Endothelial cell (in vitro differentiated cells): Measurements from ENCODE around the gene KIF6. TPM values are rescaled to one million over a fixed set of nuclear protein-coding genes. Genes with fewer than 3 reads are reported as not detected.

Experiments
- DNase-seq: peaks from one replicate; pipeline ENCODE4 v3.0.0; 2021; ENCODE audit warnings: low spot score
- H3K27ac Mint-ChIP-seq: one replicate; pipeline ENCODE4 v1.8.0; 2021; ENCODE audit warnings: mixed read lengths, inconsistent platforms; ENCODE audit not compliant: unreplicated experiment
- H3K27me3 Mint-ChIP-seq: one replicate; pipeline ENCODE4 v1.8.0; 2021; ENCODE audit warnings: mild to moderate bottlenecking, moderate library complexity, mixed read lengths, inconsistent platforms; ENCODE audit not compliant: unreplicated experiment
- H3K36me3 Mint-ChIP-seq: one replicate; pipeline ENCODE4 v1.8.0; 2021; ENCODE audit warnings: mild to moderate bottlenecking, low read depth, mixed read lengths, inconsistent platforms; ENCODE audit not compliant: unreplicated experiment
- H3K4me1 Mint-ChIP-seq: one replicate; pipeline ENCODE4 v1.8.0; 2021; ENCODE audit warnings: mild to moderate bottlenecking, mixed read lengths, inconsistent platforms; ENCODE audit not compliant: unreplicated experiment
- H3K4me3 Mint-ChIP-seq: one replicate; pipeline ENCODE4 v1.8.0; 2021; ENCODE audit warnings: mild to moderate bottlenecking, mixed read lengths, inconsistent platforms; ENCODE audit not compliant: unreplicated experiment
- H3K9me3 Mint-ChIP-seq: one replicate; pipeline ENCODE4 v1.8.0; 2021; ENCODE audit warnings: mixed read lengths, inconsistent platforms; ENCODE audit not compliant: unreplicated experiment
- CTCF ChIP-seq: fragments of 200-600 bp; sonication (generic); IDR thresholded peaks from one replicate; pipeline ENCODE4 v1.5.0; 2021; ENCODE audit warnings: antibody characterized with exemption; ENCODE audit not compliant: unreplicated experiment
- total RNA-seq: library from RNA; stranded (reverse); fragmentation: NEBNext Ultra II Directional; extraction: Animal tissue kit (Norgen Biotek cat#: 25700); gene quantifications from one replicate; pipeline ENCODE4 v1.2.1, GENCODE V29; 2021; ENCODE audit not compliant: unreplicated experiment

KIF6 gene
- total RNA-seq, 1 donor from 2014 or later = 0.46 TPM

- Mint-ChIP-seq H3K27me3 (peaks cover 2% of the 10 kb centered on the region), H3K4me3 (no peak overlapping the region), H3K4me1 (peaks cover 3% of the 10 kb centered on the region), H3K9me3 (no peaks in the 10 kb centered on the region), H3K27ac (no peak overlapping the region), H3K36me3 (no peaks in the 10 kb centered on the region)
- TF ChIP-seq CTCF = no peak
- no peak for DNase-seq
Observed at GRCh38 chr6:39421383-39422225, 303.6 kb downstream of the KIF6 start.

- H3K27me3 Mint-ChIP-seq = peaks cover 2% of the 10 kb centered on the region
- no peaks in the 10 kb centered on the region for H3K36me3 Mint-ChIP-seq
- no peak for TF ChIP-seq CTCF
- no peaks in the 10 kb centered on the region for H3K9me3 Mint-ChIP-seq
- peaks cover 3% of the 10 kb centered on the region for H3K4me1 Mint-ChIP-seq
- no peak overlapping the region for H3K4me3 Mint-ChIP-seq
- H3K27ac Mint-ChIP-seq = no peak overlapping the region
- no peak for DNase-seq
Observed at GRCh38 chr6:39420300-39421265, 304.6 kb downstream of the KIF6 start.

GRCh38 chr6:39419607-39420006 is 305.6 kb downstream of the KIF6 start:
- H3K4me1 Mint-ChIP-seq = peaks cover 3% of the 10 kb centered on the region
- no peak for TF ChIP-seq CTCF
- H3K36me3 Mint-ChIP-seq = no peaks in the 10 kb centered on the region
- DNase-seq = no peak
- no peak overlapping the region for H3K27ac Mint-ChIP-seq
- H3K4me3 Mint-ChIP-seq = no peak overlapping the region
- peaks cover 2% of the 10 kb centered on the region for H3K27me3 Mint-ChIP-seq
- H3K9me3 Mint-ChIP-seq = no peaks in the 10 kb centered on the region

GRCh38 chr6:39417440-39417839 is 307.8 kb downstream of the KIF6 start:
- no peak for TF ChIP-seq CTCF
- H3K27me3 Mint-ChIP-seq = peaks cover 2% of the 10 kb centered on the region
- DNase-seq = no peak
- no peak overlapping the region for H3K4me3 Mint-ChIP-seq
- H3K9me3 Mint-ChIP-seq = no peaks in the 10 kb centered on the region
- peaks cover 3% of the 10 kb centered on the region for H3K4me1 Mint-ChIP-seq
- H3K36me3 Mint-ChIP-seq = no peaks in the 10 kb centered on the region
- H3K27ac Mint-ChIP-seq = no peak overlapping the region

- H3K4me1 Mint-ChIP-seq = no peaks in the 10 kb centered on the region
- no peaks in the 10 kb centered on the region for H3K9me3 Mint-ChIP-seq
- TF ChIP-seq CTCF = no peak
- H3K4me3 Mint-ChIP-seq = no peak overlapping the region
- no peaks in the 10 kb centered on the region for H3K36me3 Mint-ChIP-seq
- no peaks in the 10 kb centered on the region for H3K27me3 Mint-ChIP-seq
- no peak for DNase-seq
- no peak overlapping the region for H3K27ac Mint-ChIP-seq
Observed at GRCh38 chr6:39416728-39417127, 308.5 kb downstream of the KIF6 start.
